ENCODE measurements around the gene SP3. TPM values are rescaled to one million over a fixed set of nuclear protein-coding genes. Genes with fewer than 3 reads are reported as not detected.

Gene SP3
- total and polyA plus RNA-seq, 2 of the 8 experiments (the other 6 are each of a cell fraction or from before 2014, with no cell fraction given), result 31.0 to 92.1 TPM

DNA sequence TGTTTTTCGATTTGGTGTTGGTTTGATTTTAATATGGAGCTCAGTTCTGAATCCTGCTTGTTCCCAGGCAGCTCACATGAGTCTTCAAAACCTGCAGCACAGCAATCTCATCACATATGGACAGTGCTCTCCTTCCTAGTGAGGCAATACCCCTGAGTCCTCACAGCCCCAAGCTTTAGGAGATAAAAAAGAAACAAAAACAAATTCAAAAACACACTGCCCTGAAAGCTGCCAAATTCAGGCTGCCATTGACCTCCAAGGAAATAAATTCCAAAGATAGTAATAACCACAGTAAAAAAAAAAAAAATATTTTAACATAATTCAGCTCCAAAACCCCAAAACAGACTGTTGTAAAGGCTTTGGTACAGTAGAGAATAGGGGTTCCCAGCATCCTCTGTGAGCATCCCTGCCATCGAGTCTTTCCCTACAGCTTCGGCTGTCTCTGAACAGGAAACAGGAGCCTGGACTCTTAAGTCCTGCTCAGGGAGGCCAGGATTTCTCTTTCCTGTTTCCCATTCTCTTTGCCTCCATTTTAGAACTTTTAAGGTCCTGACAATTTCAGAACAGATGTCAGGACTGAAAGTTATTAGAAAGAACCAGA is 14.7 kb upstream of the SP3 start:
- H3K4me3 ChIP-seq (ENCODE audit: extremely low read depth in 1 of 4, insufficient read depth in 2 of 4, low read depth in 3 of 4, low read length in 4 of 4), result no peak overlapping the region
- H3K79me2 ChIP-seq (ENCODE audit: control insufficient read depth in 1 of 2, insufficient read depth in 2 of 2, low read length in 2 of 2), result no peaks in the 10 kb centered on the region
- no peaks in the 10 kb centered on the region; a peak in 1 of 7 replicates for H3K27me3 ChIP-seq (replicated peaks in 1 of 4; ENCODE audit: control insufficient read depth in 3 of 4, extremely low read depth in 1 of 4, insufficient read depth in 3 of 4, low read length in 3 of 4)
- H2AFZ ChIP-seq (ENCODE audit: low read length), result no peak overlapping the region
- H4K8ac ChIP-seq (ENCODE audit: extremely low read depth, insufficient read depth, low read length), result no peak overlapping the region
- H3K23ac ChIP-seq (ENCODE audit: insufficient read length), result peak overlapping the region; percentile 32
- 89% methylated on average over 3 of the region's 3 CpGs; no CpG with 5 or more reads in 1 of the 2 experiments for WGBS, 2 experiments (ENCODE audit: extremely low coverage in 1 of 2, insufficient coverage in 1 of 2, insufficient read length in 1 of 2, insufficient replicate concordance in 2 of 2, low coverage in 1 of 2, low lambda C conversion rate in 2 of 2, missing lambda C conversion rate in 1 of 2)
- H2BK120ac ChIP-seq (replicated peaks; ENCODE audit: low read depth, low read length), result no peak overlapping the region
- FAIRE-seq (no peak), DNase-seq (ENCODE audit: low read depth in 1 of 2, low spot score in 2 of 2) (no peak)
- H3K4me1 ChIP-seq (replicated peaks in 1 of 4; ENCODE audit: control insufficient read depth in 3 of 4, insufficient read depth in 4 of 4, low read length in 3 of 4), result no peaks in the 10 kb centered on the region; a peak in 1 of 7 replicates
- H2BK15ac ChIP-seq (ENCODE audit: low read length), result no peak overlapping the region
- ChIA-PET POLR2A (ENCODE audit: partially characterized antibody) (interaction anchor here (1.5 kb wide), 1 partner anchor 15 kb away, joined by 6 read pairs; the partner anchor contains the start of gene SP3), CTCF (ENCODE audit: partially characterized antibody) (interaction anchor here (0.7 to 2.3 kb wide), 3 partner anchors 12 to 56 kb away, joined by 3 to 8 read pairs (median 3); no protein-coding TSS in a partner anchor)
- H3K14ac ChIP-seq (ENCODE audit: insufficient read length), result no peak overlapping the region
- H3K4me2 ChIP-seq (ENCODE audit: insufficient read depth in 1 of 2, low read depth in 2 of 2, low read length in 2 of 2), result no peak overlapping the region
- H3K27ac ChIP-seq (ENCODE audit: low read depth, low read length), result no peak overlapping the region
- H4K91ac ChIP-seq (replicated peaks; ENCODE audit: insufficient read length, low read length), result no peak overlapping the region
- H2AK5ac ChIP-seq (ENCODE audit: low read depth, low read length), result no peak overlapping the region
- no peaks in the 10 kb centered on the region for H3K23me2 ChIP-seq (ENCODE audit: low read depth, low read length)
- no peak overlapping the region for H2BK12ac ChIP-seq (ENCODE audit: low read depth, low read length)
- H2BK5ac ChIP-seq (ENCODE audit: low read depth, low read length), result no peak overlapping the region
- no peaks in the 10 kb centered on the region for H3K79me1 ChIP-seq (ENCODE audit: low read depth, low read length)
- TF ChIP-seq TAF1 (IDR thresholded peaks at IDR 0.05; ENCODE audit: low read depth, low read length) (no peak), ASH2L (IDR thresholded peaks at IDR 0.05; ENCODE audit: low read length) (no peak), EZH2 (IDR thresholded peaks at IDR 0.05; ENCODE audit: low read depth, low read length, severe bottlenecking) (no peak), TEAD4 (IDR thresholded peaks at IDR 0.05; ENCODE audit: low read depth, low read length) (no peak), EGR1 (IDR thresholded peaks at IDR 0.05; ENCODE audit: borderline replicate concordance, low read depth, low read length) (no peak), POLR2A (IDR thresholded peaks at IDR 0.05; ENCODE audit: control extremely low read depth in 1 of 2, low read depth in 2 of 2, low read length in 2 of 2) (no peak), TAF7 (optimal IDR thresholded peaks at IDR 0.05; ENCODE audit: borderline replicate concordance, low read depth, low read length) (no peak), KDM1A (IDR thresholded peaks at IDR 0.05; ENCODE audit: borderline replicate concordance, low read length) (no peak), CEBPB (IDR thresholded peaks at IDR 0.05; ENCODE audit: low read depth, low read length) (no peak), YY1 (IDR thresholded peaks at IDR 0.05; ENCODE audit: low read depth, low read length) (no peak), PHF8 (conservative IDR thresholded peaks at IDR 0.05; ENCODE audit: low read depth, low read length) (no peak), HDAC6 (IDR thresholded peaks at IDR 0.05; ENCODE audit: low read depth, low read length) (no peak), EP300 (IDR thresholded peaks at IDR 0.05; ENCODE audit: borderline replicate concordance in 1 of 2, low read depth in 2 of 2, low read length in 2 of 2) (no peak), SP1 (IDR thresholded peaks at IDR 0.05; ENCODE audit: low read depth, low read length) (no peak), BRCA1 (IDR thresholded peaks at IDR 0.05; ENCODE audit: low read depth, low read length) (no peak)
- no peak overlapping the region for H3K18ac ChIP-seq (ENCODE audit: extremely low read depth, low read length)
- H3K56ac ChIP-seq (replicated peaks; ENCODE audit: insufficient read length, low read depth, low read length), result no peak overlapping the region
- no peak overlapping the region for H3K4ac ChIP-seq (replicated peaks; ENCODE audit: insufficient read length, low read depth, low read length)
- H2BK20ac ChIP-seq (ENCODE audit: low read length), result no peak overlapping the region
- H3K36me3 ChIP-seq (ENCODE audit: control insufficient read depth in 2 of 4, insufficient read depth in 4 of 4, low read length in 3 of 4), result no peaks in the 10 kb centered on the region
- H4K20me1 ChIP-seq (replicated peaks in 1 of 2; ENCODE audit: control insufficient read depth in 1 of 2, insufficient read depth in 2 of 2, low read length in 2 of 2), result no peaks in the 10 kb centered on the region
- no peaks in the 10 kb centered on the region for H3K9me3 ChIP-seq (ENCODE audit: insufficient read depth in 2 of 2, low read depth in 1 of 2, low read length in 1 of 2)
- no peak overlapping the region for H4K5ac ChIP-seq (ENCODE audit: insufficient read length, low read depth, low read length)
- no peak overlapping the region for H3K9ac ChIP-seq (replicated peaks in 1 of 4; ENCODE audit: extremely low read depth in 1 of 4, low read depth in 3 of 4, low read length in 3 of 4)

Data from H1 (cell line).